ENCODE data around the gene PRR36. TPM values are rescaled to one million over a fixed set of nuclear protein-coding genes. Genes with fewer than 3 reads are reported as not detected.
A peak's percentile ranks its signal among the peaks of the same experiment; 100 is the strongest.

PRR36 gene
- total RNA-seq, 2 experiments from 2014 or later: 0.10 TPM; not detected in 1

DNA sequence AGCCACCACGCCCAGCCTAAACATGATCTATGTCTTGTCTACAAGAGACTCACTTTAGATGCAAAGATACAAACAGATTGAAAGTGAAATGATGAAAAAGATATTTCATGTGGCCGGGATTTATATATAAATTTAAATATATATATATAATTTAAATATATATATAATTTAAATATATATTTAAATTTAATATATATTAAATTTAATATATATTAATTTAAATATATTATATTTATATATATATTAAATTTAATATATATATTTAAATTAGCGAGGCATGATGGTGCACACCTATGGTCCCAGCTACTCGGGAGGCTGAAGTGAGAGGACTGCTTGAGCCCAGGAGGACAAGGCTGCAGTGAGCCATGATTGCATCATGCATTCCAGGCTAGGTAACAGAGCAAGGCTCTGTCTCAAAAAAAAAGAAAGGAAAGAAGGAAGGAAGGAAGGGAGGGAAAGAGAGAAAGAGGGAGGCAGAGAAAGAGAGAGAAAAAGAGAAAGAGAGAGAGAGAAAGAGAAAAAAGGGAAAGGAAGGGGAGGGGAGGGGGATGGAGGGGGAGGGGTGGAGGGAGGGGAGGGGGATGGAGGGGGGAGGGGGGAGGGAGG is 51.2 kb downstream of the PRR36 start:
- H3K4me3 Mint-ChIP-seq: no peak overlapping the region
- H3K9me3 Mint-ChIP-seq: no peaks in the 10 kb centered on the region
- H3K36me3 Mint-ChIP-seq: peaks cover 2% of the 10 kb centered on the region
- H3K4me1 Mint-ChIP-seq: peaks cover 5% of the 10 kb centered on the region
- peak overlapping the region; percentile 45 for H3K27ac Mint-ChIP-seq
- DNase-seq: no peak
- H3K27me3 Mint-ChIP-seq: peaks cover 52% of the 10 kb centered on the region

DNA sequence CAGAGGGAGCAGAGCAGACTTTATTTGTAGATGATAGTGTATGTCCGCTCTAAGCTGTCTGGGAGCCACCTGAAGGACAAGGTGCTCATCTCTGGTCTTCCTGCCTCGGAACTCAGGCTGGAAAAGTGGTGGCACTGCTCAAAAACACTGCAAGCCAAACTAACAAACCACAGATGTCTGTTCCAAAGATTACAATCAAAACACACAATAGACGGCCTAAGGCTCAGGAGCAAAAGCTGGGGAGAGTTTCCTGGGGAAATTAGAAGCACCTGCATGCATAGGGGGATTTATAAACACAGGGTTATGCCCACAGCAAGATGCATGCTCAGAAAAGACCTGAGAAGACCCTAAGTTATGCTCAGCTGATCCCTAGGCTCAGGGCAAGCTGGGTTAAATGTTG is 53.6 kb downstream of the PRR36 start:
- peaks cover 6% of the 10 kb centered on the region for H3K4me1 Mint-ChIP-seq
- no peak for DNase-seq
- peaks cover 11% of the 10 kb centered on the region for H3K36me3 Mint-ChIP-seq
- peaks cover 11% of the 10 kb centered on the region for H3K9me3 Mint-ChIP-seq
- no peak overlapping the region for H3K27ac Mint-ChIP-seq
- H3K4me3 Mint-ChIP-seq: no peak overlapping the region
- H3K27me3 Mint-ChIP-seq: peaks cover 56% of the 10 kb centered on the region

DNA sequence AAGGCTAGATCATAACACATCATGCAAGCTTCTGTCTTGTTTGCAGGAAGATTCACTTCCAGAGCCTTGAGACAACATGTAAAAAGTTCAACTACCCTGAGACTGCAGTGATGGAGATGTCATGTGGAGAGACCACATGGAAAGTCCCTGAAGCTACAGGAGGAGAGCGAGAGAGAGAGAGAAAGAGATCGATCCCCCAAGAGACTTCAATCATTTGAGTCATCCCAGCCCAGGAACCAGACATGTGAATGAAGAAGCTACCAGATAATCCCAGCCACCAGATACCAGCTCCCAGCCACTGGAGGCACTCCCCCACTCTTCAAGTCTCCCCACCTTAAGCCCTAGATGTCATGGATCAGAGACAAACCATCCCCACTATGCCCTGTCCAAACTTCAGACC is 54.9 kb downstream of the PRR36 start:
- Mint-ChIP-seq H3K27ac (no peak overlapping the region), H3K9me3 (peaks cover 11% of the 10 kb centered on the region), H3K36me3 (peaks cover 11% of the 10 kb centered on the region), H3K4me1 (peaks cover 13% of the 10 kb centered on the region), H3K27me3 (peaks cover 52% of the 10 kb centered on the region), H3K4me3 (no peak overlapping the region)
- no peak for DNase-seq

DNA sequence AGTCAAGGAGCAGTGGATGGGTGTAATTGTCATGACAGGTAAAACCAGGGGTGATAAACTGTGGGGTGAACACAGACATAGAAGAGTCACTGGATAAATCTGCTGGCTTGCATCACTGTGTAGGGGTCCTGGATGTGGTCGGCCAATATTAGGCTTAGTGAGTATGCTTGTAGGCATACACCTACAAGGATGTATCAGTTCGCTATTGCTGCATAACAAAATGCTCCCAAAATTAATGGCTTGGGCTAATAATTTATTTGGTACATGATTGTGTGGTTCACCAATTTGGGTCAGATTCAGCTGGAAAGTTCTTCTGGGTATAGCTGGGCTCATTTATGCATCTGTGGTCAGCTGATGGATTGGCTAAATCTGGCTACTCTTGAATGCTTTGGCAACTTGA is 55.4 kb downstream of the PRR36 start:
- Mint-ChIP-seq H3K9me3 (peaks cover 11% of the 10 kb centered on the region), H3K27ac (no peak overlapping the region), H3K36me3 (peaks cover 11% of the 10 kb centered on the region)

More for the DNA sequence above, 55.4 kb downstream of the PRR36 start:
- Mint-ChIP-seq H3K4me3 (no peak overlapping the region), H3K4me1 (peaks cover 13% of the 10 kb centered on the region), H3K27me3 (peaks cover 50% of the 10 kb centered on the region)
- DNase-seq: no peak

Other genes starting within 250 kb of the PRR36 start
- 10 to 100 TPM; 44.0 to 45.8 TPM for gene XAB2, start 244.8 kb downstream of the PRR36 start, total RNA-seq
- 10 to 100 TPM; 83.7 to 86.0 TPM for gene PET100, start 244.6 kb downstream of the PRR36 start, total RNA-seq
- gene PCP2, start 240.7 kb downstream of the PRR36 start, total RNA-seq: 1 to 10 TPM in 1 of 2 experiments, under 1 TPM in 1; 0.99 to 1.4 TPM
- 10 to 100 TPM; 73.3 to 73.5 TPM for gene STXBP2, start 237.3 kb downstream of the PRR36 start, total RNA-seq
- not detected for gene RETN, start 205.3 kb downstream of the PRR36 start, total RNA-seq
- not detected for gene MCEMP1, start 197.3 kb downstream of the PRR36 start, total RNA-seq
- gene TRAPPC5, start 193.6 kb downstream of the PRR36 start, total RNA-seq: 10 to 100 TPM; 83.3 to 83.8 TPM
- 1 to 10 TPM; 1.5 to 1.7 TPM for gene FCER2, start 172.3 kb downstream of the PRR36 start, total RNA-seq
- not detected for gene CLEC4G, start 142.3 kb downstream of the PRR36 start, total RNA-seq
- gene CD209, start 126.9 kb downstream of the PRR36 start, total RNA-seq: not detected
- gene CLEC4M, start 111.1 kb downstream of the PRR36 start, total RNA-seq: not detected
- gene EVI5L, start 44.2 kb downstream of the PRR36 start, total RNA-seq: 1 to 10 TPM; 4.8 TPM
- gene LRRC8E, start 14.1 kb upstream of the PRR36 start, total RNA-seq: not detected
- gene MAP2K7, start 29.5 kb upstream of the PRR36 start, total RNA-seq: 10 to 100 TPM; 31.8 to 32.4 TPM
- 1 to 10 TPM; 2.1 to 3.2 TPM for gene TGFBR3L, start 40.4 kb upstream of the PRR36 start, total RNA-seq
- gene SNAPC2, start 45.9 kb upstream of the PRR36 start, total RNA-seq: 10 to 100 TPM; 14.4 to 14.8 TPM
- under 1 TPM; 0.44 to 0.52 TPM for gene CTXN1, start 51.7 kb upstream of the PRR36 start, total RNA-seq
- gene TIMM44, start 69.3 kb upstream of the PRR36 start, total RNA-seq: 100 to 1,000 TPM; 125 to 136 TPM
- gene ELAVL1, start 131.3 kb upstream of the PRR36 start, total RNA-seq: 100 to 1,000 TPM; 169 to 172 TPM
- 1 to 10 TPM in 1 of 2 experiments, under 1 TPM in 1; 0.30 to 1.2 TPM for gene CCL25, start 178.4 kb upstream of the PRR36 start, total RNA-seq

All from activated naive CD8-positive, alpha-beta T cell treated with anti-CD3 and anti-CD28 coated beads for 36 hours (primary cell).